ENCODE data around the gene ASCL5.

GRCh38 chr1:201149400-201149799 lies 22.4 kb upstream of the ASCL5 start:
- peak; percentile 69 for TF ChIP-seq CTCF (IDR thresholded peaks at IDR 0.05; ENCODE audit: low read depth, low read length, poor library complexity, severe bottlenecking)
- TF ChIP-seq EZH2phosphoT487 (IDR thresholded peaks at IDR 0.05; ENCODE audit: borderline replicate concordance, low read length): no peak
